Retina (tissue), 1 donor: Measurements from ENCODE around the gene GRM8.

Experiments
- DNase-seq: peaks from one replicate; pipeline ENCODE4 v3.0.0-alpha.2; 2016

The GRM8 gene

DNA sequence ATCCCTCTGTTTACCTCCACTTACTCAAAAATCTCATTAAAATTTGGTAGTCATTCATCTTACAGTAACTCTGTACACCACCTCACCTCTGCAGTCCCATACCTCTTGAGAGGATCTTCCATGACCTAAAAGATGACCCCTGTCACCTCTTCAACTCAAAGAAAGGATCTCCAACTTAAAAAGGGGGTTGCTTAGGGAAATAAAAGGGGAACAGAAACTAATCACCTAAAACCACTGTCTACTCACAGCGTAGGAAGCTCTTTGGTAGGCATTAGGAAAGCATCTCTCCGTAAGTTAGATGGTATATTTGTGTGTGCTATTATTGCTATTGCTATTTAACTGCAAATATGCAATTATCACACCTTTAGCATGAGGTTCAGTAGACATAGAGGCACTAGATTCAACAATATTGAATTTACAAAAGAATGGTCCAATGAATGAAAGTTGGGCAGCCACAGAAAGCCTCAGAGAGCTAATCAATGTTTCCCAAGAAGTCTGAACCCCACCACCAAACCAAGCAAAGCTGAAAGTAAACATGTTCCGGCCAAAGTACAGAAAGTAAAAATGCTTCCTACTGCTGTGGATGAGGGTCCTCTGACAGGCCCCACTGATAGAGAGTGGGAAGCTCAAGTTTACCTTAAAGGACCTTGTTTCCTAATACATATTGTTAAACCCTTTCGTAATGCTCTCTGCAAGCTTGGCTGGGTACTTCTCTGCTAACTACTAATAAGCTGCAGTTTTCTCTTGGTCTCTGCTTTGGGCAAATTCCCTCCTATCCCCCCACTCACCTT lies 105.8 kb downstream of the GRM8 start:
- DNase-seq, result no peak

DNA sequence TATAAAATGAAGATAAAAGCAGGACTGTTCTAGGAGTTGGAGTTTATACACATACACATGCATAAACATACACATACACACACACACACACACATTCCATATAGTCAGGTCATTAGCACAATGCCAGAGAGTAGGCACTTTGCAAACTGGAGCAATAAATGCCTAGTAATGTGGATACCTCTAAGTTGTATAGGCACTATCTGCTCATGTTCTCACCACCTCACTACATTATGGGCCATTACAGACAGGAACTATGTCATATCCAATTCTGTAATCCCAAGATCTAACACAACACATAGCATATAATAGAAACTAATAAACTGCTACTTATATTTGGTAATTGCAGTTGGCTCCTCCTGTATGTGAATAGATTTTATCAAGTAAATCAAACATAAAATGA lies 115.6 kb downstream of the GRM8 start:
- no peak for DNase-seq

DNA sequence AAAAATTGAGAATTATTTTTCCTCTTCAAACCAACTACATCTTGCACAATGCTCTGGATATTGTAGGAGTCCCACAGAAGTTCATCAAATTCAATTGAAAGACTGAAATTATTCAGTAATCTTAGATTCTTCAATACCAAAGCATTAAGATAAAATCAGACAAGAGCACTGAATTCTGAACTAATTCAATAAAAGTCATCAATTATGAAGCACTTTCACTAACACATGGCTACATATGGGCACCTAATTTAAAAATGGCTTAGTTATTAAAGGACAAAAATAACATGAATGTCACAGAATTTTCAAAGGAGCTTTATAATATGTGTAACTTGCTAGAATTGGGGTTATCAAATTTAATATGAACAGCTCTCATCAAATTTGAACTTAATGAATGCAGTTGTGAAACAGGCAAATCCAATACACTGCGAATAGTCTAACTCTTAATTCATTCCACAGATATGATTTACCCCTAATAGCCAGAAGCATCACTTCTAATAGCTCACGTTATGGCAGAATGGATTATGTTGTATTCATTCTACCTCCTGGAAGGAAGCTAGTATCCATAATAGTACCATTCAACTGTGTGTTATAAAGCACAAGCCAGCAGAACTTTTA lies 116.8 kb downstream of the GRM8 start:
- DNase-seq, result no peak

DNA sequence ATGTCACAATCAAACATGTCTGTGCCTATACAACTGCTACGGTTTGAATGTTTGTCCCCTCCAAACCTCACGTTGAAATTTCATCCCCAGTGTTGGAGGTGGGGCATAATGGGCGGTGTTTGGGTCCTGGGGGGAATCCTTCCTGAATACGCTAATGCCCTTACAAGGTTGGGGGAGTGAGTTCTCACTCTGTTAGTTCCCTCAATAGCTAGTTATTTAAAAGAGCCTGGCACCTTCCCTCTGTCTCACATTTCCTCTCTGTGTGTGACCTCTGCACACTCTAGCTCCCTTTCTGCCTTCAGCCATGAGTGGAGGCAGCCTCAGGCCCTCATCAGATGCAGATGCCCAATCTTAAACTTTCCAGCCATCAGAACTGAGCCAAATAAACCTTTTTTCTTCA lies 129.5 kb downstream of the GRM8 start:
- no peak for DNase-seq

DNA sequence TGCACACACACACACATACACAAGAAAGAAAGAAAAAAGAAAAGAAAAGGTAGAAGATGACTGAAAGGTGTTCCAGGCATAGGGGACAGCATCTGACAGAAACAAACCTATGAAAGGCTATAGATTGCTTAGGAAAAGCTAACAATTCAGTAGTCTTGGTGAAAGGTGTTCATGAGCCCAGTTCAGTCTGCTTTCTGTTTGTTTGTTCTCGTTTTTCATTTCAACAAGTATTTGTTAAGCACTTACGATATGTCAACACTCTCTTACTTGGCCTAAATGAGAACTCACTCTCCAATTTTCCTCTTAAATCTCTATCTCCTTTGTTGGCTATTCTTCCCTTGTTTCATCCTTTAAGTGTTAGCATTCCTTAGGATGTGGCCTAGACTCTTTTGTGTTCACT lies 133.2 kb downstream of the GRM8 start:
- no peak for DNase-seq

DNA sequence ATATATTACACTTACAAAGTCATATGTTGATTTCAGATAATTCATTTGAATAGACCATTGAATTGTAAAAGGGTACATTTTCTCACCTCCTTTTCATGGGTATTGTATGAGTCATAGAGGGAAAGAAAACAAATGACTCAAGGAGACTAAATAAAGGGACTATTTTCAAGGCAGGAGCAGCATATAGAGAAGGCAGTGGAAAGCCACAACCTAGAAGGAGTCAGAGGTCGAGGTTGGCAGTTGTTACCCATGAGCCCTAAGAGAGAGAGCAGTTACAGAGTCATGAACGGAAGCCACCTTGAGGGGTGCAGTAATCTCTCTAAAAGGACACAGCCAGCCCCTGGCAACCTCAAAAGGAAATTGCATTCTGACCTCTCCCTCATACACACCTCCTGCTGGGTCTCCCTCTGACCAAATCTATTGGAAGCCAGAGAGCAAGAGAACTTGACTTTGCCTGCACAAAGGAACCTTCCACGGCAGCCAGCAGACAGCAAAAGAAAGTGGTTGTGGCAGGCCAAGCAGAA lies 137.9 kb downstream of the GRM8 start:
- no peak for DNase-seq

DNA sequence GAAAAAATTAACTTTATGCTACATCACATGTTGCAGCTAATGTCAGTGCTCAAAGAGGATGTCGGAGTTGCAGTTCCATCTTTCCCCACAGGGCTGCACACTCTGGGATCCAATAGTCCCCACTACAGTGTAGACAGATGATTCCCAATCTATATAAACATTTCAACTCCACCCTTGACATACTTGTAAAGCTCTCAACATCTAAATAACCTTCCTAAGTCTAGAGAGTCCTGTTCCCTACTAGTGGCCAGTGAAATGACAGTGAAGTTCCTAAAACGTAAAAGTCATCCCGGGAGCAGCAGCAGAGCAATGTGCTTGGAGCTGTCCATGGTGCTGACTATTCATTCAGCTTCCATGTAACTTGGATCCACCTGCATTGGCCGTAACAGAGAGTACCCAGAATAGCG lies 145.1 kb downstream of the GRM8 start:
- peak; percentile 49 for DNase-seq

DNA sequence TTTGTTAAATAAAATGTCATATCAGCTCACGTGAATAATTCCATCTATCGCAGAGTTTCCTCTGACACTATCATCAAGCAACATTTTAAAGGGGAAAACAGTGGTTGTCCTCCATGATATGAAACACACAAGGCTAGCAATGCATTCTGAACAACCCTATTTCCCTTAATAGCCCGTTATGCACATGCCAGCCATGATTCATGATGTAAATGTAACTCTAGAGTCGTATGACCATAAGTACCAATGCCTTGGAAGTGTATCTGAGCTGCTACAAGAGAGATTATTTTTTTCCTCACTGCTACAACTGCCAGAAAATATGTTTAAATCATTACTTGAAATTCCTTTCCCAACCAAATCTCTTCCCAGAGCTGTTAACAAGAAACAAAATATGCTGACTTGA lies 159.4 kb downstream of the GRM8 start:
- no peak for DNase-seq

DNA sequence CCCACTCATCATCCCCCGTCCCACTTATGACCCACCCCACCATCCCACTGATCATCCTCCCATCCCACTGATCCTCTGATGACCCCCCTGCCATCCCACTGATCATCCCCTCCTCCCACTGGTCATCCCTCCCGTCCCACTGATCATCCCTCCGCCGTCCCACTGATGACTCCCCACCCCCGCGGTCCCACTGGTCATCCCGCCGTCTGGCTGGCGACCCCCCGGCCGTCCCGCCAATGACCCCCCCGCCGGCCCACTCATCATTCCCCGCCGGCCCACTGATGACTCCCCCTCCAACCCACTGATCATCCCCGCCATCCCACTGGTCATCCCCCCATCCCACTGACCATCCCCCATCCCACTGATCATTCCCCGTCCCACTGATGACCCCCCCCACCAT lies 161.1 kb downstream of the GRM8 start:
- DNase-seq, result no peak

DNA sequence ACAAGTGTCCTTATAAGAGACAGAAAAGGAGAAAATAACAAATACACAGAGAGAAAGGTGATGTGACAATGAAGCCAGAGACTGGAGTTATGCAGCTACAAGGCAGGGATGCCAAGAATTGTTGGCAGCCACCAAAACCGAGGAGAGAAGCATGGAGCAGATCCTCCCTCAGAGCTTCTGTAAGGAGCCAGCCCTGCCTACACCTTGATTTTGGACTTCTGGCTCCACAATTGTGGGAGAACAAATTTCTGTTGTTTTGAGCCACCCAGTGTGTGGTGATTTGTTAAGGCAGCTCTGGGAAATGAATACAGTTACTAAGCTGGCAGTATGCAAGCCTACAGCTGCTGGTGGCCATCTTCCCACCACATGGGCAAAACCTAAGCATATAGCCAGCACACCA lies 163.6 kb downstream of the GRM8 start:
- DNase-seq, result no peak

DNA sequence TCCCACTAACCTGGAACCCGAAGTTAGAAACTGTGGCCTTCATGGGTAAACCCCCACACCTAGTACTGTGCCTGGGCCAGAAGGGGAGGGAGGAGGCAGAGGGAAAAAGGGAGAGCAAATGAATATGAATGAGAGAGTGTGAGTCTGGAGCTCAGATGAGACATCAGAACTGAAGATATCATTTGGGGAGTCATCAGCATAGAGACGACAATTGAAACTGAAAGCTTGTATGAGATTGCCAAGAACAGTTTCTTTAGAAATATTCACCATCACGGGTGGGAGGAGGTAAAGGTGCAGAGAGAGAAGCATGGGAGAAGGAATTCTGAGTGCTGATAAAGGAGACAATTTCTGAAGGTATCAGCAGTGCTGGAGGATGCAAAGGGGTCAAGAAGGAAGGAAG lies 171.2 kb downstream of the GRM8 start:
- no peak for DNase-seq

DNA sequence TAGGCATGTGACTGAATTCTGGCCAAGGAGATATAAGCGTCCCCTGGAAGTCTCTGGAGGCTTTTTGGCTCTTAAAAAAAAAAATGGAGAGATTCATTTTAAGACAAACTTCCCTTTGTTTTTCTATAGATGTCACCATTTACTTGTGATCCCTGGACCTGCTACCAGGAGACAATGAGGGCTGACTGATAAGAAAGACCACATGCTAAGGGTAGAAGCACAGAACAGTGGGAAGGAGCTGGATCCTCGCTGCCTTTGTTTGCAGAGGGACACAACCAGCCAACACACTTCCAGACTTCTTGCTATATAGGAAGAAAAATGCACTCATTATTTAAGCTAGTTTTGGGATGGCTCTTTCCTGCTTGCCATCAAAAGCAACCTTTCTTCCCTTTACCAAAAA lies 172.2 kb downstream of the GRM8 start:
- no peak for DNase-seq

DNA sequence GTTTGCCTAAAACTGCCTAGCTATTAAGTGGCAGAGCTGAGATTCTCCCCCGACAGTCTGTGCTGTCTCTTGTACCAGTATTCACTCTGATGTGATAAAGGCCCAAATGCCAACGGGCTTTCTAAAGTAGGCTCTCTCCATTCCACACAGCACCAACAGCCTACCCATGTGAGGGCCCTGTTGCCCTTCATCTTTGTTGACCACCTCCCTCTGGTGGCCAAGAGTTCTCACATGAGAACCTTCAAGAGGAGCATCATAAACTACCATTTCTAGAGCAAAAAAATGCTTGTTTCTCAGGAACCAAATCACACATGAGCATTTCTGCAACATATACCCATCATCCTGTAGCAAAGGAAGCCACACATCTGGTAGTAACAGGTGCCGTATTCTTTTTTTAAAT lies 185.8 kb downstream of the GRM8 start:
- DNase-seq, result no peak

DNA sequence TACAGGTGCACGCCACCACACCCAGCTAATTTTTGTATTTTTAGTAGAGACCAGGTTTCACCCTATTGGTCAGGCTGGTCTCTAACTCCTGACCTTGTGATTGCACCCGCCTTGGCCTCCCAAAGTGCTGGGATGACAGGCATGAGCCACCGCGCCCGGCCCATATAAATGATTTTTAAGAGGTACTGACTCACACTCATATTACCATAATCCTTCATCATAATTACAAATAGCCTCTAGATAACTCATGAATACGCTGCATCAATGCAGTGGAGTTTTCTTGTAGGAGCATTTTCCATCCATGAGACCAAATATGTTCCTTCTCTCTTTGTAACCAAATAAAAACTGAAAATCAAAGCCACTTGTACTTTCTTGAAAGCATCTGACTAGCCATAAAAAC lies 193.3 kb downstream of the GRM8 start:
- no peak for DNase-seq

DNA sequence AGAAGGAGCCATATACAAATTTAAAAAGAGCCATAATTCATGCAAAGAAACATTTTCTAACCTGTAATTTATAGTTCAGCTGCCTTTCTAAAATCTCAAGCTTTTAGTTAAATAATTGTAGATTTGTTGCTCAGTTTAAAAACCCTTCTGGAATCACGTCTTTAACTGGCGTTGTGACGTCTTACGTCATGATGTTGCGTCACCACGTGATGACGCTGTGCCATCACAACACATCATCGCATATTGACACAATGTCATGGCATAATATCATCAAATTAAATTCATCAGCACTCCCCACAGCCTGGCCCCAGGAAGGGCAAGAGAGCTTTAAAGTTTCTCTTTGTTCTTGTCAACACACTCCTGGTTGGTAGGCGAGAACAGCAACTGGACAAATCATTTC lies 194.8 kb downstream of the GRM8 start:
- no peak for DNase-seq

DNA sequence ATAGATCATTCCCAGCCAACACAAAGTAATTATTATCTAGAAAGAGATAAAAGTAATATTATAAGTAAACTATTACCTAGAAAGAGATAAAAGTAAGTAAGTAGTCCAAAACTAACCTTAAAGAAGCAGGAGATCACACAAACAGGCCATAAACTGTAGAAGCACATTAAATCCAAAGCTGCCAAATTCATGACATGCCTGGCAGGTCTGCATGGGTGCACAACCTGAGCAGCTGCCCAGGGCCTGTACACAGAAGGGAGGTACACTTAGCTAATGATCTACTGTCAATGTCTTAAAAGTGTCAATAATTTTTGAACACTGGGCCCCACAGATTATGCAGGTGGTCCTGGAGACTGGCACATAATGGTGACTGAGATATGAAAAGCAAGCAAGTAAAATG lies 196.5 kb downstream of the GRM8 start:
- no peak for DNase-seq

DNA sequence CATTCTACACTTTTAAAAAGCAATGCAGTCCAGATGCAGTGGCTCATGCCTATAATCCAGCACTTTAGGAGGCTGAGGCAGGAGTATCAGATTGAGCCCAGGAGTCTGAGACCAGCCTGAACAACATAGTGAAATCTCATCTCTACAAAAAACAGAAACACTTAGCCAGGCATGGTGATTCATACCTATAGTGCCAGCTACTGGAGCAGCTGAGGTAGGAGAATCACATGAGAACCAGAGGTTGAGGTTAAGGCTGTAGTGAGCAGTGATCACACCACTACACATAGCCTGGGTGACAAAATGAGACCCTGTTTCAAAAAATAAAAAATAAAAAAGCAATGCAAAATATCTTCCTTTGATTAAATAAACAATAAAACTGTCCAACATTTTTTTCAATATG lies 205.2 kb downstream of the GRM8 start:
- DNase-seq, result no peak

DNA sequence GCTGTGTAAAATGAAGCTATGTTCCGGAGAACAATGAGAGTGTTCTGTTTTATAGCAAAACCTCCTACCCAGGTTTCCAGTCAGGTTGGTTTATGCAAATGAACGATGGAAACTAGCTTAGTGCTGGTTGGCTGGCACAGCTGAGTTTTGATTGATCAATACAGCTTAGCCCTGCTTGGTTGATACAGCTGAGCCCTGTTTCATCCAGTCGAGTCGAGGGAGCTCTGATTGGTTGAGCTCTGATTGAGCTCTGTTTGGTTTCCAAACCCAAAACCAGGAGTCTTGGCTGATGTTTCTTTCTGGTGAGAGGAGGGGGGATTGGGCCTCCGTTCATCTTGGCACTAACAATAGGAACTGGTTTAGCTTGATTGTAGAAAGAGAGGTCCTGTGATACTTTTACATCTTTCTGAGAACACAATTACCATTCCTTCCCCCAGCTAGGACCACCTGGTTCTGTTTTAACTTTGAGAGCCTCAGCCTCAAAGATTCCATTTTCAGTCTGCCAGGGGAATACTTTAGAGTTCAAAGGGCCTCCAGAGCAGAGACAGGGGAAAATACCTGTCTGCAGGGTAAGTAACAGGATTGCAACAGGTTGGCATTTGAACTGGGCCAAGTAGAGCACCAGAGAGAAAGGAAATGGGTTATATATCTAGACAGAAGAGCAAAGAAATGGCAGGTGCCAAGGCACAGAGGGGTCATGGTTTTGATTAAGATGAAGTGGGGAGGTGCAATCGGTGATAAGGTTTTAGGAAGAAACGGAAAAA lies 210.9 kb downstream of the GRM8 start:
- no peak for DNase-seq

DNA sequence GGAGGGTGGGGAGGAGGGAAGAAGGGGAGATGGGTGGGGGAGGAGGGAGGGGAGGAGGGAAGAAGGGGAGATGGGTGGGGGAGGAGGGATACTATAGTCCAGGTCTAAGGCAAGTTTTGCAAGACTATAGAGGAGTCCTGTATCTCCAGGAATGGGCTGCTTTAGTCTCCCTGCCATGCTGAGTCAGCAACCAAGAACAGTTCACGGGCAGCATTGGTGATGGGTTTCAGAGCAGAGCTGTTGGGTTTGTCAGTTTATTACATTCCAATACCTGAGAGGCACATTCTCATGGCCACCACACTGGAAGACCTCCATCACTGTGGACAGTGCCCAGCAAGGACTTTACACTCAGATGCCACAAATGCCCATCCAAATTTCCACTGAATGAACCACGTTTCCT lies 212.7 kb downstream of the GRM8 start:
- DNase-seq, result no peak

DNA sequence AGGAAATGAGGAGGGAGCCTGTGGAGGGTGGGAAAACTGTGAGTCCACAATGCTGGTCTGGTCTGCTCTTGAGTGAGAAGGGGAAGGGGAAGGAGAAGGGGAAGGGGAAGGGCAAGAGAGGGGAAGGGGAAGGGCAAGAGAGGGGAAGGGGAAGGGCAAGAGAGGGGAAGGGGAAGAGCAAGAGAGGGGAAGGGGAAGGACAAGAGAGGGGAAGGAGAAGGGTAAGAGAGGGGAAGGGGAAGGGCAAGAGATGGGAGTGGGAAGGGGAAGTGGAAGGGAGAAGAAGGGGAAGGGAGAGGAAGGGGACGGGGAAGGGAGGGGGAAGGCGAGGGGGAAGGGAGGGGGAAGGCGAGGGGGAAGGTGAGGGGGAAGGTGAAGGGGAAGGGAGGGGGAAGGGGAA lies 213.2 kb downstream of the GRM8 start:
- DNase-seq, result no peak

DNA sequence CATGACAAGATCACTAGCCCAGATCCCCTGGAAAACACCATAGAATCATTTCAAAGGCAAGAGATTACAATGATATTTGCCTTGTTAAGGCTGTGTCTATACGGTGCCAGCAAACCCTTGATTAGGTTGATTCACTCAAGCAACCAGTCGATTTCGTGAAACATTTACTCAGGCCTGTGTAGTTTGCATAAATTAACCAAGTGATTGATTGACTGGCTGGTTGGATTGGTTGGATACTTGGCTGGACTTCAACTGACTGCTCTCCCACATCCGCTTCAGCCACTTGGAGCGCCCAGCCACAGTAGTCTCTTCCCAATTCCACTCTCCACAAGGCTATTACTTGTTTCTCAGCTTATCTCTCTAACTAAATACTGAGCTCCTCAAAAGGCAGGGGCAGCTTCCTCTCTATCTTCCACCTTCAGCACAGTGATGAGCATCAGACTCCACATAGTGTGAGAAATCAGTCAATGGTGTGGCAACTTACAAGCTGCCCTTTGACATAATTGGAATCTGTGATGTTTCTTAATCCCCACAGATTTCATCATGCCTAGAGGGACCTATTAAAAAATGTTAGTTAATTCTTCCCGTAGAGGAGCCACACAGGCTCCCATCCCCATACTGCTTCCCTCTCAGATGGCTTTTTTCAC lies 217.4 kb downstream of the GRM8 start:
- no peak for DNase-seq

DNA sequence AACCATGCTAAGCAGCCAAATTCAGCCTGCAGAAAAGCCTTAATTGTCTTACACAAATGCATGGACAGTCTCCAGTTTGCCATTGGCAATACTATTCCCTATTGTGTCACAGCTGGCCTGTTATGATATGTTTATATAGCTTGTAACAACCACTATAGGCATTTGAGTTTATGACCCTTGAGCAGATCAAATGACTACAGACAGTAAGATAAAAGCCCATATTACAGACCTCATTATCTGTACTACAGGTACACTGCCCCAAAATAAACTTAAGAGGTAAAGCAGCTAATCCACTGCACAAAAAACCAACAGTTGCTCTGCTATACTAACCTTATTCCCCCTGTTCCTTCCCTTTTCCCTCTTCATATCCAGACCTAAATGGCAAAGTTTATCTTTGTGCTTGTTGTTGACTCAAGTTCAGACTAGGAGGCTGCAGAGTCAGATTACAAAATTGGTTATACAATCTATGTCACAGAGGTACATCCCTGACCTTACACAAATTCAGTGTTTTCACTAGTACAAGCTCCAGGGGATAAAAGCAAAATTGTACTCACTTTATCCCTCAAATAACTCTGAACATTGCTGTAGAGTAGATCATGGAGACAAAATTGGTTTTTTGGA lies 218.4 kb downstream of the GRM8 start:
- no peak for DNase-seq

DNA sequence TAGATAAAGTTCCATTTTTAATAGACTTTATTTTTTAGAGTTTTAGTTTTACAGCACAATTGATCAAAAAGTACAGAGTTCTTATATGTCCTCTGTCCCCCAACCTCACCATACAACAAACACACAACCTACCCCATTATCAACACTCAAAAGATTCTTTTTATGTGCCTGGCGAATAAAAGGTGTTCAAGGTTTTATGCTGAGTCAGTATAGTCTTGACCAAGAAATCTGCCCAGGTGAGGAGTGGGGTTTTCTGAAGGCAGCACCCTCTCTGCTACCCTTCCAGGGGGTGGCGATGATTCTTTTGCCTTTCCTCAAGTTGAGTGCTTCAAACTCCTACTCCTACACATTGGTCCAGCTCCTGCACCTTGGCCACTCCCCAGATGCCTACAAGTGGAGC lies 222.9 kb downstream of the GRM8 start:
- DNase-seq, result no peak
